AG09319 (cell line): ENCODE data around the gene UGT2B17.
"Not testable (repeated sequence)": the region's sequence is repeated elsewhere in the genome, so short reads cannot be mapped to it uniquely, and the experiment has no call there.

Source experiments
- DNase-seq: peaks from one replicate; pipeline ENCODE4 v3.0.0-alpha.2; 2010; ENCODE audit warnings: low read depth; ENCODE audit errors: extremely low read depth
- TF ChIP-seq, protein P1 (sequence below): IDR thresholded peaks from 2 replicates; pipeline ENCODE4 v1.5.1; 2011; ENCODE audit warnings: low read depth, mild to moderate bottlenecking, inconsistent platforms, low read length, moderate library complexity

Gene UGT2B17

DNA sequence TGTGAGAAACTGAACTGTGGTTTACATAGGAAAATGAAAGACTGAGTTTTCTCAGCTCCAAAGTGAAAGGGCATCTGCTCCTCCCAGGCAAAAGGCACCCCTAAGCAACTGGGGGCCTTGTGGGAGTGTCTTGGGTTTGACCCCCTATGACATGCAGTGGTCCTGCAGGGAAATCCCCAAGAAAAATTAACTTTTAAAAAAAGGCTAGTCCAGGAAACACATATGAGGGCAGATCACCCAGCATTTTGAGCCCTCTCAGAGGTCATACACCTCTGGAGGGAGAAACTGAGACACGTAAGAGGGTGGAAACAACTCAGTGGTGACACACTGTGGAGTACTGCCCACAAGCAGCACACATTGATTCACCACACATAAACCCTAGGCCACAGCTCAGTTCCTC lies 22.3 kb downstream of the UGT2B17 start:
- not testable (repeated sequence) for DNase-seq

DNA sequence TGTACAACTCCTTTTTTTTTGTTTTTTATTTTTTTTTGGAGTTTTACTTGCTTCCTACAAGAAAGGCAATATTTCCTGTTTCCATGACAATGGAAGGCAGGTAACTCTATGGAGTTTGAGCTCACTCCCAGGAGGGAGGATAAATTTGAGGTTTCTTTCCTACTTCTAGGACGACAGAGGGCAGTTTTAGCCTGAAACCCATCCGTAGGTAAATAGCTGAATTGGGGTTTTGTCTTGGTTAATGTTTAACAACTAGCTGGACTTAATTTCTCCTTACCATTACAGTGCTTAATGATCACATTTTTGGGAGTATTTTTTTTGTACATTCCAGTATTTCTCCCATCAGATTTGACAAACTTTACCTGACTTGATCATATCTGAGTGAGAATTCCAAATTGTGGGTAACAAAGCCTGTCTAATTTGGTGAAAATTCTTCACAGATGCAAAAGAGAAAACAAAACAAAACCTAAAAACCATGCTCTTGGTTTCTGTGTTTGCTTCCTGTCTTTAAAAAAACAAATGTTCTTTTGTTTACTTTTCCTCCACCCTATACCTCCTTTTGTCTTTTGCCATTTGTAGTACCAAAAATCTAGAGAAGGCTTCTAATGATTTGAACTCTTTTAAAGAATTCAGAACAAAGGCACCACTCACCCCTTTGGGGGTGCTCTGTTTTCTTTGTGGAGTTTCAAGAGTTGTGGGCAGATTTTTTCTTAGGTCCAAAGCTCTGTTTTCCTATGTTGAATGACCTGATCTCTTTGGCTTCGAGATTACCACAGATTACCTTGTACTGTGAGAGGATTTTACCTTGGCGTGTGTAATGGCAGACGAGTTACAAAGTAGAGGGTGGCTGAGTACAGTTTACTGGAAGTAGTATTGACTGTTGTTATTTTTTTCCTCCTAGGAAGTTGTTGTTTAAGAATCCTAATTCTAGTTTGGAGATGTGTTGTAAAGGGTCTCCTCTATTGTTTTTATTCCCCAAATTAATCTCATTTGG lies 23.0 kb downstream of the UGT2B17 start:
- DNase-seq, result not testable (repeated sequence)

- not testable (repeated sequence) for DNase-seq
Measured at GRCh38 chr4:68542742-68543141, 33.4 kb downstream of the UGT2B17 start.

DNA sequence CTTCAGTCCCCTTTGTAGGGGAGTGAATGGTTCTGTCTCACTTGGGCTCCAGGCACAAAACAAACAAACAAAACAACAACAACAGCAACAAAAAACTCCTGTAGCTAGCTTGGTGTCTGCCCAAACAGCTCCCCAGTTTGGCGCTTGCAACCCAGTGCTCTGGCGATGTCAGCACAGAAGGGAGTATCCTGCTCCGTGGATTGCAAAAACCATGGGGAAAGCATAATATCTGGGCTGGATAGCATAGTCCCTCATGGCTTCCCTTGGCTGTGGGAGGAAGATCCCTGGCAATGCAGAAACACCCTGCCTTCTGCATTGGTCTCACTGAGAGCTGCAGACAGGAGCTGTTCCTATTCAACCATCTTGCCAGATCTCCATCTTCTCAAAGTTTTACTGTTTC lies 39.7 kb downstream of the UGT2B17 start:
- TF ChIP-seq, protein P1, sequence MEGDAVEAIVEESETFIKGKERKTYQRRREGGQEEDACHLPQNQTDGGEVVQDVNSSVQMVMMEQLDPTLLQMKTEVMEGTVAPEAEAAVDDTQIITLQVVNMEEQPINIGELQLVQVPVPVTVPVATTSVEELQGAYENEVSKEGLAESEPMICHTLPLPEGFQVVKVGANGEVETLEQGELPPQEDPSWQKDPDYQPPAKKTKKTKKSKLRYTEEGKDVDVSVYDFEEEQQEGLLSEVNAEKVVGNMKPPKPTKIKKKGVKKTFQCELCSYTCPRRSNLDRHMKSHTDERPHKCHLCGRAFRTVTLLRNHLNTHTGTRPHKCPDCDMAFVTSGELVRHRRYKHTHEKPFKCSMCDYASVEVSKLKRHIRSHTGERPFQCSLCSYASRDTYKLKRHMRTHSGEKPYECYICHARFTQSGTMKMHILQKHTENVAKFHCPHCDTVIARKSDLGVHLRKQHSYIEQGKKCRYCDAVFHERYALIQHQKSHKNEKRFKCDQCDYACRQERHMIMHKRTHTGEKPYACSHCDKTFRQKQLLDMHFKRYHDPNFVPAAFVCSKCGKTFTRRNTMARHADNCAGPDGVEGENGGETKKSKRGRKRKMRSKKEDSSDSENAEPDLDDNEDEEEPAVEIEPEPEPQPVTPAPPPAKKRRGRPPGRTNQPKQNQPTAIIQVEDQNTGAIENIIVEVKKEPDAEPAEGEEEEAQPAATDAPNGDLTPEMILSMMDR, result no peak

DNA sequence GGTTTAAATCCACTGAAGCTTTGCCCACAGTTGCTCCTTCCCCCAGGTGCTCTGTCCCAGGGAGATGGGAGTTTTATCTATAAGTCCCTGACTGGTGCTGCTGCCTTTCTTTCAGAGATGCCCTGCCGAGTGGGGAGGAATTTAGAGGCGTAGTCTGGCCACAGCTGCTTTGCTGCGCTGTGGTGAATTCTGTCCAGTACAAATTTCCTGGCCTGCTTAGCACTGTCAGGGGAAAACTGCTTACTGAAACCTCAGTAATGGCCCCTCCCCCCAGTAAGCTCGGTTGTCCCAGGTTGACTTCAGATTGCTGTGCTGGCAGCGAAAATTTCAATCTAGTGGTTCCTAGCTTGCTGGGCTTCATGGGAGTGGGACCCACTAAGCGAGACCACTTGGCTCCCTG lies 40.1 kb downstream of the UGT2B17 start:
- DNase-seq, result no peak
- TF ChIP-seq, protein P1, result no peak

More for the DNA sequence above, 39.7 kb downstream of the UGT2B17 start:
- DNase-seq, result no peak

DNA sequence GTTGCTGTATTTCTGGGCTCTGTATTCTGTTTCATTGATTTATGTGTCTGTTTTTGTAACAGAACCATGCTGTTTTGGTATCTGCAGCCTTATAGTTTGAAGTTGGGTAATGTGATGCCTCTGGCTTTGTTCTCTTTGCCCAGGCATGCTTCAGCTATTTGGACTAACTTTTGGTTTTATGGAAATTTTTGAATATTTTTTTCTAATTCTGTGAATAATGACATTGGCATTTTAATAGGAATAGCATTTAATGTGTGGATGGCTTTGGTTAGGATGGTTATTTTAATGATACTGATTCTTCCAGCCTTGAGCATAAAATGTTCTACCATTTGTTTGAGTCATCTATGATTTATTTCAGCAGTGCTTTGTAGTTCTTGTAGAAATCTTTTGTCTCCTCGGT lies 53.9 kb downstream of the UGT2B17 start:
- not testable (repeated sequence) for DNase-seq

DNA sequence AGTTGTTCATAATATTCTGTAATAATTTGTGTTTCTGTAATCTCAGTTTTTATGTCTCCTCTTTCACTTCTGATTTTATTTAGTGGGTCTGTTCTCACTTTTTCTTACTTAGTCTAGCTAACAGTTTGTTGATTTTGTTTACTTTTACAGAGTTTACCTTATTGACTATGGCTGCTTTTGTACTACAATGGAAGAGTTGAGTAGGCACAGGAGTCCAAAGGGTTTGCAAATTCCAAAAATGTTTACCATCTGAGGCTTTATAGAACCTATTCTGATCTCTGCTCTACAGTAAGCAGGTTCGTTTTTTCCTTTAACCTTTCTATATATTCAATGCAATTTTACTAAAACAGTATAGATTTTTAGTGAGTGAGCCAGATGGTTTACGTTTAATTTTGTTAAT lies 55.1 kb downstream of the UGT2B17 start:
- no peak for DNase-seq
- TF ChIP-seq, protein P1, result no peak

- TF ChIP-seq, protein P1, result no peak
- DNase-seq, result no peak
Measured at GRCh38 chr4:68518889-68519288, 57.2 kb downstream of the UGT2B17 start.

GRCh38 chr4:68505452-68505851 lies 70.7 kb downstream of the UGT2B17 start:
- not testable (repeated sequence) for DNase-seq

DNA sequence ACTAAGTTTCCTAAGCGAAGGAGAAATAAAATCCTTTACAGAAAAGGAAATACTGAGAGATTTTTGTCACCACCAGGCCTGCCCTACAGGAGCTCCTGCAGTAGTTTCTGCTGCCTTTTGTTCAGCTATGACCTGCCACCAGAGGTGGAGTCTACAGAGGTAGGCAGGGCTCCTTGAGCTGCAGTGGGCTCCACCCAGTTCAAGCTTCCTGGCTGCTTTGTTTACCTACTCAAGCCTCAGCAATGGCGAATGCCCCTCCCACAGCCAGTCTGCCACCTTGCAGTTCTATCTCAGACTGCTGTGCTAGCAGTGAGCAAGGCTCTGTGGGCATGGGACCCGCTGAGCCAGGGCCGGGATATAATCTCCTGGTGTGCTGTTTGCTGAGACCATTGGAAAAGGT lies 71.3 kb downstream of the UGT2B17 start:
- not testable (repeated sequence) for DNase-seq

DNA sequence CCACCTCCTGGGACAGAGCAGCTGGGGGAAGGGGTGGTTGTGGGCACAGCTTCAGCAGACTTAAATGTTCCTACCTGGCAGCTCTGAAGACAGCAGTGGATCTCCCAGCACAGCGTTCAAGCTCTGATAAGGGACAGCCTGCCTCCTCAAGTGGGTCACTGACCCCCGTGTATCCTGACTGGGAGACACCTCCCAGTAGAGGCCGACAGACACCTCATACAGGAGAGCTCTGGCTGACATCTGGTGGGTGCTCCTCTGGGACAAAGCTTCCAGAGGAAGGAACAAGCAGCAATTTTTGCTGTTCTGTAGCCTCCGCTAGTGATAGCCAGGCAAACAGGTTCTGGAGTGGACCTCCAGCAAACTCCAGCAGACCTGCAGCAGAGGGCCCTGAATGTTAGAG lies 72.7 kb downstream of the UGT2B17 start:
- not testable (repeated sequence) for DNase-seq
